Keratinocyte (primary cell): Measurements from ENCODE around the gene CRYAA.

Experiments used
- EZH2 ChIP-seq: IDR thresholded peaks from one replicate; pipeline ENCODE4 v1.6.1; 2012; ENCODE audit warnings: inconsistent platforms, mild to moderate bottlenecking, low read length, moderate library complexity
- TF ChIP-seq, protein P1 (sequence below), 3 experiments: IDR thresholded peaks in 1 of 3; conservative IDR thresholded peaks in 1 of 3; optimal IDR thresholded peaks in 1 of 3; 2 replicates in 2 of 3; 3 replicates in 1 of 3; pipeline versions ENCODE3 to v1.5.1; 2011; ENCODE audit warnings: low read length in 3 of 3, mild to moderate bottlenecking in 3 of 3, moderate library complexity in 2 of 3, control low read depth in 1 of 3, inconsistent platforms in 1 of 3; ENCODE audit not compliant: insufficient read depth in 2 of 3; ENCODE audit errors: extremely low read depth in 1 of 3

- TF ChIP-seq EZH2: no peak
- TF ChIP-seq, protein P1, sequence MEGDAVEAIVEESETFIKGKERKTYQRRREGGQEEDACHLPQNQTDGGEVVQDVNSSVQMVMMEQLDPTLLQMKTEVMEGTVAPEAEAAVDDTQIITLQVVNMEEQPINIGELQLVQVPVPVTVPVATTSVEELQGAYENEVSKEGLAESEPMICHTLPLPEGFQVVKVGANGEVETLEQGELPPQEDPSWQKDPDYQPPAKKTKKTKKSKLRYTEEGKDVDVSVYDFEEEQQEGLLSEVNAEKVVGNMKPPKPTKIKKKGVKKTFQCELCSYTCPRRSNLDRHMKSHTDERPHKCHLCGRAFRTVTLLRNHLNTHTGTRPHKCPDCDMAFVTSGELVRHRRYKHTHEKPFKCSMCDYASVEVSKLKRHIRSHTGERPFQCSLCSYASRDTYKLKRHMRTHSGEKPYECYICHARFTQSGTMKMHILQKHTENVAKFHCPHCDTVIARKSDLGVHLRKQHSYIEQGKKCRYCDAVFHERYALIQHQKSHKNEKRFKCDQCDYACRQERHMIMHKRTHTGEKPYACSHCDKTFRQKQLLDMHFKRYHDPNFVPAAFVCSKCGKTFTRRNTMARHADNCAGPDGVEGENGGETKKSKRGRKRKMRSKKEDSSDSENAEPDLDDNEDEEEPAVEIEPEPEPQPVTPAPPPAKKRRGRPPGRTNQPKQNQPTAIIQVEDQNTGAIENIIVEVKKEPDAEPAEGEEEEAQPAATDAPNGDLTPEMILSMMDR (optimal IDR thresholded peaks at IDR 0.05 in 1 of 3, IDR thresholded peaks at IDR 0.05 in 1 of 3, conservative IDR thresholded peaks at IDR 0.05 in 1 of 3; ENCODE audit: extremely low read depth in 1 of 3, insufficient read depth in 2 of 3, low read length in 3 of 3): no peak
These were observed 41.8 kb downstream of the CRYAA start for GRCh38 chr21:43210454-43211071.
